IMR-90 (cell line): Measurements from ENCODE around the gene CDCP1. TPM values are rescaled to one million over a fixed set of nuclear protein-coding genes. Genes with fewer than 3 reads are reported as not detected.

Source experiments
- ATAC-seq: fragments of 200-7000 bp; cut with Tn5 transposase; 2 replicates; pipeline ENCODE4 v1.9.1; 2020; ENCODE audit warnings: low read depth, mild to moderate bottlenecking, moderate library complexity
- BruUV-seq: library from RNA; stranded (reverse); fragments of 400-500 nt; replicated peaks from 2 replicates; lab custom pipeline; 2021; lab: Mats Ljungman, UMichigan
- CTCF ChIA-PET: fragments of 300-600 bp; formaldehyde crosslinking; extraction: SDS; loops from one replicate; lab custom pipeline; 2021; ENCODE audit warnings: antibody characterized with exemption; lab: Yijun Ruan, JAX
- POLR2A ChIA-PET: fragments of 300-600 bp; sonication (Branson Sonifier 250); formaldehyde crosslinking; loops from one replicate; lab custom pipeline; 2022; ENCODE audit warnings: antibody characterized with exemption; ENCODE audit not compliant: unreplicated experiment; lab: Charles Lee
- DNase-seq: peaks from one replicate; pipeline ENCODE4 v3.0.0; 2013
- H2AFZ ChIP-seq: replicated peaks from 2 replicates; pipeline ENCODE3; 2013; ENCODE audit warnings: low read length, mild to moderate bottlenecking; ENCODE audit not compliant: poor library complexity
- H2AK5ac ChIP-seq: 2 replicates; pipeline ENCODE4 v1.6.1; 2013; ENCODE audit warnings: low read depth, low read length, inconsistent platforms
- H2AK9ac ChIP-seq: replicated peaks from 2 replicates; pipeline ENCODE3; 2013; ENCODE audit warnings: mild to moderate bottlenecking, low read depth, low read length, moderate library complexity; ENCODE audit not compliant: poor library complexity
- H2BK120ac ChIP-seq: 2 replicates; pipeline ENCODE4 v1.6.1; 2013; ENCODE audit warnings: low read depth, low read length, inconsistent platforms
- H2BK15ac ChIP-seq: 3 replicates; pipeline ENCODE4 v1.6.1; 2013; ENCODE audit warnings: low read depth, low read length, inconsistent platforms
- H2BK20ac ChIP-seq: 2 replicates; pipeline ENCODE4 v1.6.1; 2013; ENCODE audit warnings: low read depth, mild to moderate bottlenecking, inconsistent platforms, low read length, moderate library complexity
- H2BK5ac ChIP-seq: 2 replicates; pipeline ENCODE4 v1.6.1; 2013; ENCODE audit warnings: mild to moderate bottlenecking, low read depth, low read length, inconsistent platforms; ENCODE audit not compliant: poor library complexity, severe bottlenecking
- H3K14ac ChIP-seq: replicated peaks from 2 replicates; pipeline ENCODE4 v1.6.1; 2013; ENCODE audit warnings: low read depth, low read length, inconsistent platforms
- H3K18ac ChIP-seq: 2 replicates; pipeline ENCODE4 v1.6.1; 2013; ENCODE audit warnings: low read depth, low read length, control low read depth
- H3K23ac ChIP-seq: 2 replicates; pipeline ENCODE4 v1.6.1; 2013; ENCODE audit warnings: low read depth, low read length, inconsistent platforms
- H3K27ac ChIP-seq: 2 replicates; pipeline ENCODE4 v1.5.1; 2013; ENCODE audit warnings: mild to moderate bottlenecking, control low read depth, low read length; ENCODE audit not compliant: insufficient read depth
- H3K27me3 ChIP-seq: 2 replicates; pipeline ENCODE4 v1.6.1; 2013; ENCODE audit warnings: low read length; ENCODE audit not compliant: control insufficient read depth, insufficient read depth
- H3K36me3 ChIP-seq: 2 replicates; pipeline ENCODE4 v1.6.1; 2013; ENCODE audit warnings: low read length, mixed read lengths; ENCODE audit not compliant: control insufficient read depth, insufficient read depth
- H3K4ac ChIP-seq: 2 replicates; pipeline ENCODE4 v1.6.1; 2013; ENCODE audit warnings: low read depth, low read length, inconsistent platforms
- H3K4me1 ChIP-seq: 2 replicates; pipeline ENCODE4 v1.6.1; 2013; ENCODE audit warnings: low read length, mixed read lengths; ENCODE audit not compliant: control insufficient read depth, insufficient read depth
- H3K4me2 ChIP-seq: 2 replicates; pipeline ENCODE4 v1.6.1; 2013; ENCODE audit warnings: low read depth, mild to moderate bottlenecking, control low read depth, low read length, moderate library complexity
- H3K4me3 ChIP-seq: 2 replicates; pipeline ENCODE4 v1.5.1; 2013; ENCODE audit warnings: low read depth, mild to moderate bottlenecking, control low read depth, low read length, moderate library complexity; ENCODE audit not compliant: insufficient read depth
- H3K56ac ChIP-seq: 2 replicates; pipeline ENCODE4 v1.6.1; 2013; ENCODE audit warnings: low read length, inconsistent platforms; ENCODE audit not compliant: insufficient read depth; ENCODE audit errors: extremely low read depth
- H3K79me1 ChIP-seq, 2 experiments: 2 replicates each; pipeline ENCODE4 v1.6.1; 2013; ENCODE audit warnings: low read length in 2 of 2, inconsistent platforms in 1 of 2, low read depth in 1 of 2
- H3K9ac ChIP-seq: 2 replicates; pipeline ENCODE4 v1.6.1; 2013; ENCODE audit warnings: low read depth, low read length, control low read depth
- H3K9me1 ChIP-seq: 2 replicates; pipeline ENCODE4 v1.6.1; 2013; ENCODE audit warnings: low read length, inconsistent platforms; ENCODE audit not compliant: insufficient read depth
- H3K9me3 ChIP-seq: 2 replicates; pipeline ENCODE4 v1.6.1; 2013; ENCODE audit warnings: low read length; ENCODE audit not compliant: control insufficient read depth, insufficient read depth
- H4K20me1 ChIP-seq: 2 replicates; pipeline ENCODE4 v1.6.1; 2013; ENCODE audit warnings: low read length, inconsistent platforms; ENCODE audit not compliant: insufficient read depth
- H4K5ac ChIP-seq: 2 replicates; pipeline ENCODE4 v1.6.1; 2013; ENCODE audit warnings: mild to moderate bottlenecking, low read depth, low read length, control low read depth
- H4K8ac ChIP-seq, 2 experiments: 2 replicates each; pipeline ENCODE4 v1.6.1; 2013; ENCODE audit warnings: low read depth in 2 of 2, low read length in 2 of 2, control low read depth in 1 of 2, inconsistent platforms in 1 of 2
- H4K91ac ChIP-seq: 2 replicates; pipeline ENCODE4 v1.6.1; 2013; ENCODE audit warnings: low read depth, low read length, inconsistent platforms; ENCODE audit not compliant: insufficient read depth
- CHD1 ChIP-seq: IDR thresholded peaks from 2 replicates; pipeline ENCODE4 v1.6.1; 2012; ENCODE audit warnings: low read depth, low read length, improper control_type of control experiment
- MAFK ChIP-seq: IDR thresholded peaks from 2 replicates; pipeline ENCODE4 v1.6.1; 2012; ENCODE audit warnings: low read depth, low read length, improper control_type of control experiment
- RAD21 ChIP-seq: IDR thresholded peaks from 2 replicates; pipeline ENCODE4 v1.6.1; 2012; ENCODE audit warnings: low read length, improper control_type of control experiment
- RCOR1 ChIP-seq: IDR thresholded peaks from 2 replicates; pipeline ENCODE4 v1.6.1; 2012; ENCODE audit warnings: mild to moderate bottlenecking, low read length, improper control_type of control experiment; ENCODE audit not compliant: insufficient replicate concordance
- RFX5 ChIP-seq: IDR thresholded peaks from 2 replicates; pipeline ENCODE4 v1.8.0; 2012; ENCODE audit warnings: low read depth, mild to moderate bottlenecking, low read length, moderate library complexity
- SMC3 ChIP-seq: fragments of 150-350 bp; IDR thresholded peaks from 2 replicates; pipeline ENCODE4 v1.6.1; 2016; ENCODE audit warnings: low read depth, mild to moderate bottlenecking, antibody characterized with exemption, low read length, moderate library complexity
- WGBS, 2 experiments: methylation state at CpG; one replicate each; pipeline versions ENCODE4 v1.1.5 to v1.1.7; 2013; ENCODE audit warnings: missing lambda C conversion rate in 2 of 2; ENCODE audit not compliant: insufficient read length in 1 of 2; ENCODE audit errors: extremely low coverage in 2 of 2; 5-methylcytosine and 5-hydroxymethylcytosine counted together
- dilution Hi-C: fragments of 300-500 bp; cut with HindIII; formaldehyde crosslinking; loops from one replicate; pipeline ENCODE4 v1.14.3; 2018; ENCODE audit warnings: low sequenced_read_pairs; ENCODE audit not compliant: unreplicated experiment
- in situ Hi-C: fragments of 300-500 bp; cut with MboI; formaldehyde crosslinking; loops from 3 replicates; pipeline ENCODE4 v1.14.3; 2019; ENCODE audit warnings: low sequenced_read_pairs, inconsistent platforms, mixed read lengths
- intact Hi-C: fragments of 100-400 bp; cut with micrococcal nuclease; formaldehyde crosslinking; loops from 2 replicates; pipeline ENCODE4 v1.10.0; 2022
- polyA plus RNA-seq, 3 experiments: library from polyadenylated mRNA; depleted of rRNA; stranded (reverse); fragments of >200 nt; gene quantifications; 2 replicates each; pipeline ENCODE4 v1.2.3, GENCODE V29; 2012; ENCODE audit warnings: low replicate concordance in 1 of 3
- total RNA-seq: library from RNA; depleted of rRNA; stranded (reverse); fragments of >200 nt; gene quantifications from 2 replicates; pipeline ENCODE4 v1.2.3, GENCODE V29; 2012

CDCP1 gene
- total and polyA plus RNA-seq, 2 of the 4 experiments (the other 2 are of a cell fraction) = 2.5 to 3.8 TPM

DNA sequence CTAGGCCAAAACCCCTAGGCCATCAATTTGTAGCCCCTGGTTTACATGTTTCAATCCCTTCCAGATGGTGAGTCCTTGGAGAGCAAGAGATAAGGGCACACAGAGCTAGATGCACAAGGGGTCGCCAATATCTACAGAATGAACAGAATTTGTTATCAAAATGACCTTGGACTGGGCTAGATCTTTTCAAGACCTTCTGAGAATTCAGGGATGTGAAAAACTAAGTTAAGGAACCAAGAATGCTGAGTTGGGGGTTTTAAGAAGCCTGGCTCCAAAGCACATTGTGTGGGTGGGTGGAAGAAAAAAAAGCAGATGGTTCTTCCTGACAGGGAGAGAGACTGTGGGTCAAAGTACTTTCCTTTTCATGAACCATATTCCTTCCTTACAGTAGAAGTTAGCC lies 10.2 kb downstream of the CDCP1 start:
- H2BK15ac ChIP-seq = peak overlapping the region; percentile 99
- no peaks in the 10 kb centered on the region for H3K36me3 ChIP-seq
- H3K4me1 ChIP-seq = peaks cover 30% of the 10 kb centered on the region
- intact Hi-C loops (loop anchor here (5.0 kb wide), 1 partner anchor 66 kb away; no protein-coding TSS in a partner anchor), dilution Hi-C loops (no loop called here), in situ Hi-C loops (loop anchor here (5.0 kb wide), 1 partner anchor 71 kb away; no protein-coding TSS in a partner anchor)
- ATAC-seq (no peak), DNase-seq (peak; percentile 41)
- H4K20me1 ChIP-seq = no peaks in the 10 kb centered on the region
- H3K56ac ChIP-seq = peak overlapping the region; percentile 43; the same call in 1 of the 2 replicates
- POLR2A ChIA-PET = interaction anchor here (0.9 kb wide), 1 partner anchor 13 kb away, joined by 6 read pairs; no protein-coding TSS in a partner anchor
- H3K27me3 ChIP-seq = no peaks in the 10 kb centered on the region
- peak overlapping the region; percentile 58; the same call in 1 of the 2 replicates for H4K91ac ChIP-seq
- peak overlapping the region; percentile 82 for H4K5ac ChIP-seq
- peaks cover 22% of the 10 kb centered on the region for H3K9me1 ChIP-seq
- H2AFZ ChIP-seq = no peak overlapping the region
- H2BK5ac ChIP-seq = peak overlapping the region; percentile 98
- peak overlapping the region; percentile 67 for H3K14ac ChIP-seq
- peak overlapping the region; percentile 33; the same call in 1 of the 2 replicates for H2AK5ac ChIP-seq
- peak overlapping the region; percentile 98 to 99 for H4K8ac ChIP-seq
- H3K9ac ChIP-seq = no peak overlapping the region
- H3K4me2 ChIP-seq = no peak overlapping the region
- peak overlapping the region; percentile 28 for H2BK20ac ChIP-seq
- BruUV-seq = no TSS peak
- H3K9me3 ChIP-seq = no peaks in the 10 kb centered on the region
- peak overlapping the region; percentile 99 for H2BK120ac ChIP-seq
- H3K18ac ChIP-seq = peak overlapping the region; percentile 97
- peak overlapping the region; percentile 31; the same call in 1 of the 2 replicates for H3K23ac ChIP-seq
- CTCF ChIA-PET = interaction anchor here (0.7 to 1.1 kb wide), 2 partner anchors 35 to 69 kb away, joined by 3 read pairs; no protein-coding TSS in a partner anchor
- H3K79me1 ChIP-seq = peaks cover 12 to 45% of the 10 kb centered on the region in 2 experiments
- no peak overlapping the region for H2AK9ac ChIP-seq
- H3K4ac ChIP-seq = peak overlapping the region; percentile 97
- no CpG with 5 or more reads among the region's 1 CpG for WGBS, 2 experiments
- no peak overlapping the region for H3K4me3 ChIP-seq
- no peak for TF ChIP-seq SMC3
- peak; percentile 78 for TF ChIP-seq MAFK
- no peak for TF ChIP-seq RFX5
- no peak for TF ChIP-seq RCOR1
- no peak for TF ChIP-seq CHD1
- TF ChIP-seq RAD21 = no peak
- peak overlapping the region; percentile 39; the same call in 1 of the 2 replicates for H3K27ac ChIP-seq
